Natural killer cell treated with Interleukin-12 subunit alpha and Interleukin-12 subunit beta and Interleukin-15 and Interleukin-18, amount 100 ng/mL, for 72 hours (primary cell): ENCODE data around the gene LZTS2. TPM values are rescaled to one million over a fixed set of nuclear protein-coding genes. Genes with fewer than 3 reads are reported as not detected.

Source experiments
- ATAC-seq, 2 donors: fragments of 150-1000 bp; cut with Tn5 transposase in 1 of 2; sonication (Bioruptor Pico), chemical (Tn5 transposase) in 1 of 2; 2 replicates each; pipeline ENCODE4 v1.10.0; 2021
- DNase-seq: peaks from one replicate; pipeline ENCODE4 v3.0.0; 2022; ENCODE audit warnings: low spot score
- H3K27ac Mint-ChIP-seq, 2 donors: 1 replicate in 1 of 2; 2 replicates in 1 of 2; pipeline ENCODE4 v1.8.0; 2022; ENCODE audit warnings: mixed read lengths in 2 of 2, mild to moderate bottlenecking in 1 of 2, moderate library complexity in 1 of 2
- H3K27me3 Mint-ChIP-seq, 2 donors: 1 replicate in 1 of 2; 2 replicates in 1 of 2; pipeline ENCODE4 v1.8.0; 2022; ENCODE audit warnings: mixed read lengths in 2 of 2
- H3K36me3 Mint-ChIP-seq: one replicate; pipeline ENCODE4 v1.8.0; 2022; ENCODE audit warnings: mixed read lengths
- H3K4me1 Mint-ChIP-seq, 2 donors: 1 replicate in 1 of 2; 2 replicates in 1 of 2; pipeline ENCODE4 v1.8.0; 2022; ENCODE audit warnings: low read depth in 2 of 2, mixed read lengths in 2 of 2, mild to moderate bottlenecking in 1 of 2
- H3K4me3 Mint-ChIP-seq: one replicate; pipeline ENCODE4 v1.8.0; 2022; ENCODE audit warnings: mixed read lengths
- H3K9me3 Mint-ChIP-seq: 2 replicates; pipeline ENCODE4 v1.8.0; 2022; ENCODE audit warnings: mixed read lengths
- total RNA-seq, 2 donors: library from RNA; stranded (reverse); gene quantifications; one replicate each; pipeline ENCODE4 v1.2.3, GENCODE V29; 2022

The LZTS2 gene
- total RNA-seq, 2 donors from 2014 or later: 6.2 to 6.4 TPM

DNA sequence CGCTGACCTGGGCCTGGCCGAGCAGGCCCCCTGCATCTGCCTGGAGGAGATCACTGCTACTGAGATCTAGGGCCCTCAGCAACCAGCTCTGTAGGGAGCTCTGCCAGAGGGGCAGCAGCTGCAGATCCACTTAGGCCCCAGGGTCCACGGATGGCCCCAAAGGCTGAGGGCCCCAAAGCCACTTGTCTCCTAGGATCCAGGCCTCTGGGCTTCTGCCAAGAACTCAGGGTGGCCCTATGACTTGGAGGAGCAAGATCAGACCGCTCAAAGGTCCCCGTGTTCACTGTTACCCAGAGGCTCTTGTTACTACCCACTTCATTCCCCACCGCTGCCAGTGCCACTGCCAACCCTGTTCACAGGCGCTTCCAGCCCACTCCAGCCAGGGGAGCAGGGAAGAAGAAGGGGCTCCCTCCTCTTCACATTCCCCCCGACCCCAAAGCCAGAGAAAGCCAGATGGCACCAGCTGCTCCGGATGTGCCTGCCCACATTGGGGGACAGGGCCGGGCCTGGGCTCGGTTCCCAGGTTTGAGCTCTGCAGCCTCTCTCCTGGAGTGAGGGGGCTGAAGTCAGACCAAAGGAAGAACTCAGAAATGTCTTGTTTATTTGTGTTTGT lies 7.6 kb downstream of the LZTS2 start:
- no peaks in the 10 kb centered on the region for H3K27me3 Mint-ChIP-seq
- ATAC-seq: no peak
- no peak overlapping the region for H3K4me3 Mint-ChIP-seq
- no peak for DNase-seq
- H3K4me1 Mint-ChIP-seq: no peaks in the 10 kb centered on the region
- H3K27ac Mint-ChIP-seq: no peak overlapping the region
- H3K36me3 Mint-ChIP-seq: no peaks in the 10 kb centered on the region
- no peaks in the 10 kb centered on the region for H3K9me3 Mint-ChIP-seq

DNA sequence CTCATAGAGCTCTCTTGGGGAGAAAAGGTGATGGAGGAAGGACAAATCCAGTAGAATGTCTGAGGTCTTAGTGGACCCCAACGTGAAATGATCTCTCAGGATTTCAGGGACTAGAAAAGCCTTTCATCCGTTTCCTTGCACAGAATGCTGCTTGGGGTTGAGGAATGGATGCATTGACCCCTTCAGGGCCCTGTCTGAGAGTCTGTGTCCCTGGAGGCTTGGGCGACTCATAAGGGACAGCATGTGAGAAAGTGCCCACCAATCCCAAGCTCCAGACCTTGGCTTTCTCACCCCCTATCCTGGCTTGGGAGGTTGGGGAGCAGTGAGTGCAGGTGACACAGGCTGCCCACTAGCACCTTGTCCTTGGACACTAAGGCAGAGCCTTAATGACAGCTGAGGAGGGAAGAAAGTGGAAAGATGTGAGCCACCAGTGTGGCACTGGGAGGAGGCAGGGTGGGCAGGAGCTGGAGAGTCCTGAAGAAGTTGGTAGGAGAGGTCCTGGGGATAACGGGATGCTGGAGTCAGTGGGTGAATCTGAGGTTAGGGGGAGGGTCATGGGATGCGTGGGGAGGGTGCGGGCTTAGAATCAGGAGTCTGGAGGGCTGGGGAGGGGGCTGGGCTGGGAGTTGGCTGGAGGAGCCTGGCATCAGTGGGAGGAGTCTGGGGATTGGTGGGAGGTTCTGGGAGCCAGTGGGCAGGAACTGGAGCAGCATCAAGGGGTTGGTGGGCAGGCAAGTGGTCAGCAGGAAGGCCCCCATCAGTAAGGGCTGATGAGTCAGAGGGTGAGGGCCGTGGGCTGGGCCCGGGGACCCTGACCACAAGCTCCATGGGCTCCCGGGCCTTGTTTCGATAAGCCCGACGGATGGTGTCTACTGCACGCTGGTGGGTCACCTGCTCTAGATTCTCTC lies 8.6 kb downstream of the LZTS2 start:
- Mint-ChIP-seq H3K27ac (no peak overlapping the region), H3K4me1 (peaks cover 5% of the 10 kb centered on the region in 2 donors), H3K9me3 (no peaks in the 10 kb centered on the region), H3K4me3 (no peak overlapping the region), H3K36me3 (no peaks in the 10 kb centered on the region), H3K27me3 (peaks cover 1 to 2% of the 10 kb centered on the region in 2 donors)
- DNase-seq: no peak
- ATAC-seq: no peak

GRCh38 chr10:101008823-101009423 lies 9.3 kb downstream of the LZTS2 start:
- no peak overlapping the region for H3K4me3 Mint-ChIP-seq
- H3K9me3 Mint-ChIP-seq: no peaks in the 10 kb centered on the region
- peaks cover 4 to 6% of the 10 kb centered on the region in 2 donors for H3K27me3 Mint-ChIP-seq
- no peaks in the 10 kb centered on the region for H3K36me3 Mint-ChIP-seq
- ATAC-seq: no peak
- H3K4me1 Mint-ChIP-seq: peaks cover 7 to 8% of the 10 kb centered on the region in 2 donors
- no peak overlapping the region for H3K27ac Mint-ChIP-seq
- DNase-seq: no peak

DNA sequence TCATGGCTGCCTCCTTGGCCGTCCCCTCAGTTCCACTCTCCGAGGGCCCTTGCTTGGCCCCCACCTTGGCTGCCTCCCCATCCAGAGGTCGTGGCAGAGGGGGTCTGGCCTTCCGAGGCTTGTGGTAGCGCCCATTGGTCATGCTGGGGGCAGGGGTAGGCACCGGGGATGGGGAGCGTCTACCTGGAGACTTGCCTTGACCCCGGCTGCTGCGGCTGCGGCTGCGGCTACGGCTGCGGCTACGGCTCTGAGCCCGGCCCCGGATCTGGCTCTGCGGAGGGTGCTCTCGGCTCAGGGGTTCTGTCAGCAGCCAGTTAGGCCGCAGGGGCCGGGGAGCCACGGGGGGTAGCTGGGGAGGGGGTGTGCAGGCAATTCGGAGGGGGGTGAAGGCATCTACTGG lies 10.7 kb downstream of the LZTS2 start:
- no peaks in the 10 kb centered on the region for H3K36me3 Mint-ChIP-seq
- no peaks in the 10 kb centered on the region for H3K9me3 Mint-ChIP-seq
- peaks cover 8 to 13% of the 10 kb centered on the region in 2 donors for H3K4me1 Mint-ChIP-seq
- ATAC-seq: no peak
- H3K27me3 Mint-ChIP-seq: peaks cover 6% of the 10 kb centered on the region in 2 donors
- H3K27ac Mint-ChIP-seq: no peak overlapping the region
- DNase-seq: no peak
- H3K4me3 Mint-ChIP-seq: no peak overlapping the region

GRCh38 chr10:101011517-101012423 lies 12.2 kb downstream of the LZTS2 start:
- H3K27me3 Mint-ChIP-seq: peaks cover 14 to 16% of the 10 kb centered on the region in 2 donors
- no peak for ATAC-seq
- peaks cover 8 to 13% of the 10 kb centered on the region in 2 donors for H3K4me1 Mint-ChIP-seq
- no peak for DNase-seq
- H3K36me3 Mint-ChIP-seq: no peaks in the 10 kb centered on the region
- no peak overlapping the region for H3K27ac Mint-ChIP-seq
- H3K4me3 Mint-ChIP-seq: no peak overlapping the region
- H3K9me3 Mint-ChIP-seq: no peaks in the 10 kb centered on the region

- ATAC-seq: peak; percentile 84 to 85
- H3K36me3 Mint-ChIP-seq: no peaks in the 10 kb centered on the region
- H3K27ac Mint-ChIP-seq: no peak overlapping the region
- no peaks in the 10 kb centered on the region for H3K9me3 Mint-ChIP-seq
- H3K27me3 Mint-ChIP-seq: peaks cover 20 to 26% of the 10 kb centered on the region in 2 donors
- DNase-seq: peak; percentile 83
- H3K4me3 Mint-ChIP-seq: no peak overlapping the region
- peaks cover 8 to 13% of the 10 kb centered on the region in 2 donors for H3K4me1 Mint-ChIP-seq
Observed at GRCh38 chr10:101012525-101013364, 13.1 kb downstream of the LZTS2 start.

GRCh38 chr10:101013365-101013825 lies 13.8 kb downstream of the LZTS2 start:
- no peaks in the 10 kb centered on the region for H3K36me3 Mint-ChIP-seq
- no peak for DNase-seq
- H3K27me3 Mint-ChIP-seq: peaks cover 22 to 26% of the 10 kb centered on the region in 2 donors
- H3K4me3 Mint-ChIP-seq: no peak overlapping the region
- no peak overlapping the region for H3K27ac Mint-ChIP-seq
- peaks cover 8 to 15% of the 10 kb centered on the region in 2 donors for H3K4me1 Mint-ChIP-seq
- no peaks in the 10 kb centered on the region for H3K9me3 Mint-ChIP-seq
- ATAC-seq: no peak

DNA sequence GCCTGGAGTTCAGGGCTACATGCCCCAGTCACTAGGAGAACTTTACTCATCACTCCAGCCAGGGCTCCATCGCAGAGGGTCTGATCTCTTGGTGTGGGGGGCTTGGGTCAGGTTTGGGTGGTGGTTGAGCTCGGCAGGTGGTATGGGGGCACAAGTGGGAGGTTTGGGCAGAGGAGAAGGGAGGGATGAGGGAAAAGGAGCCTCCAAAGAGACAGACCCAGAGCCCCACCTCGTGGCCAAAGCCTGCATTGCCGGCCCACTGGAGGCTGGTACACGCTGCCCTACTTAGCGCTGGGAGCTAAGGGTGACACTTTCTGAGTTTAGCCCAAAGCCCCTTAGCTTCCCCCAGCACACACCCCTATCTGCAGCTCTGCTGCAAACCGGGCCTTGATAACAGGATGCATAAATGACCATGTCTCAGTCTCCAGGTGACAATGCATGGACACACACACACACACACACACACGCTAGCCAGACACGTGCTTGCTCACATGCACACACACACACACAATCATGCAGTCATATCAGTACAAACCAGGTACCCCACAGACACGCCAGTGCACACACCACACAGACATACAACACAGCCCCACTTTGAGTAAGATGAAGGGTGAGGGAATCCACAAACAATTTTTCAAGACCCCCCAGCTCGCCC lies 14.7 kb downstream of the LZTS2 start:
- no peaks in the 10 kb centered on the region for H3K36me3 Mint-ChIP-seq
- H3K9me3 Mint-ChIP-seq: no peaks in the 10 kb centered on the region
- ATAC-seq: peak; percentile 56 to 72
- no peak overlapping the region for H3K4me3 Mint-ChIP-seq
- DNase-seq: no peak
- peaks cover 10 to 18% of the 10 kb centered on the region in 2 donors for H3K4me1 Mint-ChIP-seq
- peaks cover 25 to 29% of the 10 kb centered on the region in 2 donors for H3K27me3 Mint-ChIP-seq
- H3K27ac Mint-ChIP-seq: no peak overlapping the region

DNA sequence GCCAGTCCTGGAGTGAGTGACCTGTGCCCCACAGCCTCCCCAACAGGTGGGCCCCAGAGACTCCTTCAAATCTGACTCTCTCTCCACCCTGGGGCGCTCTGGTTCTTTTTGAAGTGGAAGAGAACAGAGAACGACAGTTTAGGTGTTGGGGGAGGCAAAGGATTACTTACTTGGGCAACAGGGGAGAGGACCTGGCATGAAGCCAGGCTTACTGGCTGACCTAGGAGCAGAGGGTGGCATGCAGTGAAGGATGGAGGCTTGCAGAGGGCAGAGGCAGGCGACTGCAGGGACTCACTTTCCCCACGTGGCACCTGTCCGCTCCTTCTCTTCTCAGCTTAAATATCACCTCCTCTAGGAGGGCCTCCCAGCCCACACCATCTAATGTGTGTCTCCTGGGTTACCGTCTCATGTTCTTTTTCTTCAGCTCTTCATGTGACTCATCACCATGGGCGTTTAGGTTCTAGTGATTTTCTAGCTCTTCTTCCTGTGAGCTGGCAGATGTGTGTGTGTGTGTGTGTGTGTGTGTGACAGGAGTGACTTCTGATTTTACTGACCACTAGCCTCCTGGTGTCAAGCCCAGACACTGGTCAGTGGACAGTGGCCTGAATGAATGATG lies 15.5 kb downstream of the LZTS2 start:
- Mint-ChIP-seq H3K4me3 (no peak overlapping the region), H3K27me3 (peaks cover 27 to 34% of the 10 kb centered on the region in 2 donors), H3K4me1 (peaks cover 14 to 21% of the 10 kb centered on the region in 2 donors), H3K27ac (no peak overlapping the region), H3K36me3 (no peaks in the 10 kb centered on the region), H3K9me3 (no peaks in the 10 kb centered on the region)
- DNase-seq (no peak), ATAC-seq (no peak)

DNA sequence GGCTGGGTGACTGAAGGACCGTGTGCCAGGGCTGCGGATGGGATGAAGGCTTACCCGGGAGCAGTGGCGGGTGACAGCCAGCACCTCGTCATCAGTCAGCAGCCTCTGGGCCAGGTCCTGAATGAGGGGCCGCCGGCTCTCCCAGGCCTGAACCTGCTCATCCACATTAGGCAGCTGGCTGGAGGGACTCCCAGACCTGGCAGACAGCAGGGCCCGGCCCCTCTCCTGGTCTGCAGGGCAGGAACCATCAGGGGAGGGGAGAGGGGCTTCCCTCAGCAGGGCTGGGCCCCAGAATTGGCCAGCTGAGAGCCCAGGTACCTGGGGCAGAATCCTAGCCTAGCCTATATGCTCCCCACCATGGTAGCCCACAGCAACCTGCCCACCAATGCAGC lies 16.0 kb downstream of the LZTS2 start:
- ATAC-seq (no peak), DNase-seq (no peak)
- H3K9me3 Mint-ChIP-seq: no peaks in the 10 kb centered on the region
- H3K4me3 Mint-ChIP-seq: no peak overlapping the region
- H3K4me1 Mint-ChIP-seq: peaks cover 14 to 21% of the 10 kb centered on the region in 2 donors
- peaks cover 27 to 34% of the 10 kb centered on the region in 2 donors for H3K27me3 Mint-ChIP-seq
- no peaks in the 10 kb centered on the region for H3K36me3 Mint-ChIP-seq
- H3K27ac Mint-ChIP-seq: no peak overlapping the region

DNA sequence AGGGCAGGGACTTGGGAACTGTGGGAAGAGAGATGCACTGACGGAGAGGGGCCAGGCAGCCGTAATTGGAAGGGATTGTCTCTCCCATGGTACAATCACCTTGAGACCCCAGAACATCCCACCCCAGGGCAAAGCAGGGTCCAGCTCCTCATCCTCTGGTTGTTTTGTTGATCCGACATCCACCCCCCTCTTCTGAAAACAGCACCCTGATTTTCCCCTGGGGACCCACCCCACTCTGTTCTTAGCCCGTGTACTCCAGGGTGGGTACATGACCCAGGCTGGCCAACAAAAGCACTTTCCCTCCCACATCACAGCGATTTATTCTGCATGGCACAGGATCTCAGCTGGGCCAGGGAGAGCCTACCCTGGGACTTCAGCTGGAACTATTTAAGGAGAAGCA lies 17.2 kb downstream of the LZTS2 start:
- peaks cover 31 to 34% of the 10 kb centered on the region in 2 donors for H3K27me3 Mint-ChIP-seq
- no peak overlapping the region for H3K4me3 Mint-ChIP-seq
- no peak for DNase-seq
- no peaks in the 10 kb centered on the region for H3K9me3 Mint-ChIP-seq
- H3K36me3 Mint-ChIP-seq: no peaks in the 10 kb centered on the region
- ATAC-seq: no peak
- no peak overlapping the region for H3K27ac Mint-ChIP-seq
- H3K4me1 Mint-ChIP-seq: peaks cover 14 to 21% of the 10 kb centered on the region in 2 donors

GRCh38 chr10:101018118-101018599 lies 18.6 kb downstream of the LZTS2 start:
- no peak for DNase-seq
- Mint-ChIP-seq H3K4me1 (peaks cover 9 to 16% of the 10 kb centered on the region in 2 donors), H3K36me3 (no peaks in the 10 kb centered on the region), H3K27me3 (peaks cover 30 to 31% of the 10 kb centered on the region in 2 donors), H3K4me3 (no peak overlapping the region), H3K9me3 (no peaks in the 10 kb centered on the region), H3K27ac (no peak overlapping the region)
- no peak for ATAC-seq
